GM12878 (cell line): ENCODE data around the gene SUGCT.

Experiments used
- CHD1 ChIP-seq: IDR thresholded peaks from 2 replicates; pipeline ENCODE4 v1.6.1; 2012; ENCODE audit warnings: low read depth, low read length, improper control_type of control experiment
- EED ChIP-seq: sonication (generic); IDR thresholded peaks from 2 replicates; pipeline ENCODE4 v1.6.1; 2016; ENCODE audit warnings: antibody characterized with exemption, low read depth
- EZH2 ChIP-seq: IDR thresholded peaks from 2 replicates; pipeline ENCODE4 v1.6.1; 2012; ENCODE audit warnings: low read depth, mild to moderate bottlenecking, control low read depth, inconsistent platforms, low read length, borderline replicate concordance; ENCODE audit not compliant: control insufficient read depth
- FOS ChIP-seq: IDR thresholded peaks from 3 replicates; pipeline ENCODE4 v1.6.1; 2011; ENCODE audit warnings: borderline replicate concordance; ENCODE audit not compliant: insufficient read length; ENCODE audit errors: extremely low read depth
- HCFC1 ChIP-seq: fragments of 150-350 bp; IDR thresholded peaks from 2 replicates; pipeline ENCODE4 v1.6.1; 2014; ENCODE audit warnings: low read length
- HDAC6 ChIP-seq: fragments of 200-600 bp; sonication (generic); IDR thresholded peaks from one replicate; pipeline ENCODE4 v1.8.0; 2017; ENCODE audit warnings: antibody characterized with exemption; ENCODE audit not compliant: unreplicated experiment
- PRDM15 ChIP-seq: fragments of 450-650 bp; formaldehyde crosslinking; IDR thresholded peaks from 2 replicates; pipeline ENCODE4 v1.4.0; 2020; ENCODE audit warnings: mild to moderate bottlenecking, moderate library complexity
- SIN3A ChIP-seq: IDR thresholded peaks from 2 replicates; pipeline ENCODE4 v1.6.1; 2012; ENCODE audit warnings: low read depth, low read length, improper control_type of control experiment
- SP1 ChIP-seq: IDR thresholded peaks from one replicate; pipeline ENCODE4 v1.6.1; 2011; ENCODE audit warnings: low read depth, low read length
- ZNF24 ChIP-seq: fragments of 450-650 bp; IDR thresholded peaks from 2 replicates; pipeline ENCODE4 v1.6.1; 2017; ENCODE audit warnings: antibody characterized with exemption, mild to moderate bottlenecking
- ZNF274 ChIP-seq: IDR thresholded peaks from one replicate; pipeline ENCODE4 v1.8.0; 2011; ENCODE audit not compliant: insufficient read length, insufficient read depth
- TF ChIP-seq, protein P1 (sequence below), 3 experiments: IDR thresholded peaks in 2 of 3; conservative IDR thresholded peaks in 1 of 3; 2 replicates each; pipeline ENCODE4 v1.5.1; 2011; ENCODE audit warnings: low read depth in 3 of 3, low read length in 3 of 3, mild to moderate bottlenecking in 3 of 3, control low read depth in 2 of 3, moderate library complexity in 2 of 3, inconsistent platforms in 1 of 3, mixed read lengths in 1 of 3; ENCODE audit not compliant: control insufficient read depth in 2 of 3, insufficient read depth in 1 of 3; ENCODE audit errors: extremely low read depth in 1 of 3
- TF ChIP-seq, protein P2 (sequence below): fragments of 450-650 bp; IDR thresholded peaks from 2 replicates; pipeline ENCODE4 v1.6.1; 2018; ENCODE audit warnings: borderline replicate concordance, mild to moderate bottlenecking; ENCODE audit not compliant: partially characterized antibody

DNA sequence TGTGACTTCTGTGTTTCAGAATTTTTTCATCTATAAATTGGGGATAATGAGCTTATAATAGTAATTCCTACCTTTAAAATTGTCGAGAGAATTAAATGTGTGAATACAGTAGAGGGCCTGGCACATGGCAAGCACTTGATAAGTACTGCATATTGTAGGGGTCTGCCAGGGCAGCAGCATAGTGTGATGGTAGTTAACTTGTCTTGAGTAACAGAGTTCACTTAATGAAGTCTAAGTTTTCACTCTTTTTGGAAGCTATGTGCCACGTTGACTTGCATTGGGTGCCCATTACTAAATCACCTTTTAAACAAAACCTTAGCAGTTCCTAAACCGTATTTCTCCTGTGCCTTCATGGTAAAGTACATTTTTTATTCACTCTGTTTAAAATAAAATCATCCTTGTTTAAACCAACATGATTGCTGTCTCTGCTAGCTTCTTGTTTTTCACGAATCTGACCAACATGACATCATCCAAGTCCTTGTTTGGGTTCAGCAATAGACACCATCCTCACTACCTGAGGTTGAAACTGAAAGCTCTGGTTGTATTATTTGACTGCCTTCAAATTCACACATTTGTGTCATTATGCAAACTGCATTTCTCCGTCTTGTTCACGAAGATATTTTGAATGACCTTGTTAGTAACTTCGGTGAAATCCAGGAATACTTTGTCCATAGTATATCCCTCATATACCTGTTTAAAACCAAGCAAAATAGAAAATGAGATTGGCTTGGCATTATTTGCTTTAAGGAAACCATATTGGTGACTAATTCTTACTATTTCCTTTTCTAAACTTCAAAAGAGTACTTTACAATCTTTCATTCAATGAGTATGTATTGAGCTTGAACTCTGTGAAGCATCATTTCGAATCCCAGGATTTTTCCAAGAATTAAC is 340.2 kb downstream of the SUGCT start:
- TF ChIP-seq, protein P1, sequence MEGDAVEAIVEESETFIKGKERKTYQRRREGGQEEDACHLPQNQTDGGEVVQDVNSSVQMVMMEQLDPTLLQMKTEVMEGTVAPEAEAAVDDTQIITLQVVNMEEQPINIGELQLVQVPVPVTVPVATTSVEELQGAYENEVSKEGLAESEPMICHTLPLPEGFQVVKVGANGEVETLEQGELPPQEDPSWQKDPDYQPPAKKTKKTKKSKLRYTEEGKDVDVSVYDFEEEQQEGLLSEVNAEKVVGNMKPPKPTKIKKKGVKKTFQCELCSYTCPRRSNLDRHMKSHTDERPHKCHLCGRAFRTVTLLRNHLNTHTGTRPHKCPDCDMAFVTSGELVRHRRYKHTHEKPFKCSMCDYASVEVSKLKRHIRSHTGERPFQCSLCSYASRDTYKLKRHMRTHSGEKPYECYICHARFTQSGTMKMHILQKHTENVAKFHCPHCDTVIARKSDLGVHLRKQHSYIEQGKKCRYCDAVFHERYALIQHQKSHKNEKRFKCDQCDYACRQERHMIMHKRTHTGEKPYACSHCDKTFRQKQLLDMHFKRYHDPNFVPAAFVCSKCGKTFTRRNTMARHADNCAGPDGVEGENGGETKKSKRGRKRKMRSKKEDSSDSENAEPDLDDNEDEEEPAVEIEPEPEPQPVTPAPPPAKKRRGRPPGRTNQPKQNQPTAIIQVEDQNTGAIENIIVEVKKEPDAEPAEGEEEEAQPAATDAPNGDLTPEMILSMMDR (IDR thresholded peaks at IDR 0.05 in 2 of 3, conservative IDR thresholded peaks at IDR 0.05 in 1 of 3; ENCODE audit: control insufficient read depth in 2 of 3, extremely low read depth in 1 of 3, insufficient read depth in 1 of 3, low read depth in 3 of 3, low read length in 3 of 3): no peak
- TF ChIP-seq EED (peak; percentile 58), CHD1 (no peak), SP1 (no peak), ZNF274 (no peak), FOS (no peak), SIN3A (no peak), HCFC1 (no peak), ZNF24 (no peak), HDAC6 (no peak), PRDM15 (CRISPR knock-in tag) (no peak), EZH2 (no peak)
- TF ChIP-seq, protein P2, sequence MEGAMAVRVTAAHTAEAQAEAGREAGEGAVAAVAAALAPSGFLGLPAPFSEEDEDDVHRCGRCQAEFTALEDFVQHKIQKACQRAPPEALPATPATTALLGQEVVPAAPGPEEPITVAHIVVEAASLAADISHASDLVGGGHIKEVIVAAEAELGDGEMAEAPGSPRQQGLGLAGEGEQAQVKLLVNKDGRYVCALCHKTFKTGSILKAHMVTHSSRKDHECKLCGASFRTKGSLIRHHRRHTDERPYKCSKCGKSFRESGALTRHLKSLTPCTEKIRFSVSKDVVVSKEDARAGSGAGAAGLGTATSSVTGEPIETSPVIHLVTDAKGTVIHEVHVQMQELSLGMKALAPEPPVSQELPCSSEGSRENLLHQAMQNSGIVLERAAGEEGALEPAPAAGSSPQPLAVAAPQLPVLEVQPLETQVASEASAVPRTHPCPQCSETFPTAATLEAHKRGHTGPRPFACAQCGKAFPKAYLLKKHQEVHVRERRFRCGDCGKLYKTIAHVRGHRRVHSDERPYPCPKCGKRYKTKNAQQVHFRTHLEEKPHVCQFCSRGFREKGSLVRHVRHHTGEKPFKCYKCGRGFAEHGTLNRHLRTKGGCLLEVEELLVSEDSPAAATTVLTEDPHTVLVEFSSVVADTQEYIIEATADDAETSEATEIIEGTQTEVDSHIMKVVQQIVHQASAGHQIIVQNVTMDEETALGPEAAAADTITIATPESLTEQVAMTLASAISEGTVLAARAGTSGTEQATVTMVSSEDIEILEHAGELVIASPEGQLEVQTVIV: no peak
